ENCODE measurements around the gene SLC6A20. TPM values are rescaled to one million over a fixed set of nuclear protein-coding genes. Genes with fewer than 3 reads are reported as not detected.

SLC6A20 gene
- total and polyA plus RNA-seq, 2 experiments from 2014 or later: 0.05 to 0.14 TPM

DNA sequence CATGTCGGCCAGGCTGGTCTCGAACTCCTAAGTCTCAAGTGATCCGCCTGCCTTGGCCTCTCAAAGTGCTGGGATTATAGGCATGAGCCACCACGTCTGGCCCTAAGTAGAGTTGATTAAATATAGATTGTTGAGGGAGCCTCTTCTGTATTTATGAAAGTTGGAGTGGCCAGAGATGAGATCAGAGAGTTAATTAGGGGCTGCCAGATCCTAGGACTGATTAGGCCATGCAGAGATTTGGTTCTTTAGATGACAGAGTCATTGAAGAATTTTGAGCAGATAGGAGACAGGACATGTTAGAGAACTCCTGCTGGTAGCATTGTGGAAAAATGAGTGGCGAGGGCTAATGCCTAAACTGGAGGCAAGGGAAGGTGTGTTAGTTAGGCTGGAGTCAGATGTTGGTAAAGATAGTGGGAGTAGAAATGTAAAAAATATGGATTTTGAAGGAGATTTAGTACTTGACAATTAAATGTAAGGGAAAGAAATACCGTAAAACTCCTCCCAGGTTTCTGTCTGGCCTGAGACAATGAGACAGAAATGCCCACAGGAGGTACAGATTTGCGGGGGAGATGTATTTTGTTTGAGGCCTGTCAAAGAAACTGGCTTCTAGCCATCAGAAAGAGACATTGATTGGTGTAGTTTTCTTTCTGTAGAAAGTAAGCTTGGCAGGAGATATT is 83.8 kb downstream of the SLC6A20 start:
- H3K9me2 ChIP-seq (ENCODE audit: insufficient read depth): no peaks in the 10 kb centered on the region
- peaks cover under 1% of the 10 kb centered on the region; the same call in 2 of the 3 replicates for H3K4me1 Mint-ChIP-seq
- H3K27ac ChIP-seq (ENCODE audit: low read depth): 0 out of 2 replicates have a peak overlapping the region, but pooled peaks have one; percentile 33
- ATAC-seq: no peak
- H3F3A ChIP-seq (replicated peaks; ENCODE audit: low read depth): no peaks in the 10 kb centered on the region; the same call in 1 of the 2 replicates
- H3K9me3 Mint-ChIP-seq: no peaks in the 10 kb centered on the region
- DNase-seq (ENCODE audit: low spot score): no peak
- no peaks in the 10 kb centered on the region for H4K20me1 ChIP-seq (replicated peaks; ENCODE audit: insufficient read depth)
- H3K4me1 ChIP-seq (ENCODE audit: insufficient read depth): no peaks in the 10 kb centered on the region
- H3K4me3 ChIP-seq: no peak overlapping the region
- no peaks in the 10 kb centered on the region for H3K79me2 ChIP-seq (replicated peaks; ENCODE audit: insufficient read depth)
- no peak for TF ChIP-seq EZH2phosphoT487 (IDR thresholded peaks at IDR 0.05; ENCODE audit: unreplicated experiment)
- no peak for TF ChIP-seq JUNB (IDR thresholded peaks at IDR 0.05; ENCODE audit: unreplicated experiment)
- no peak for TF ChIP-seq STAT1 (IDR thresholded peaks at IDR 0.05; ENCODE audit: unreplicated experiment)
- no peak for TF ChIP-seq ETS1 (IDR thresholded peaks at IDR 0.05)
- no peak for TF ChIP-seq REST (IDR thresholded peaks at IDR 0.05; ENCODE audit: unreplicated experiment)
- TF ChIP-seq EZH2 (IDR thresholded peaks at IDR 0.05; ENCODE audit: low read depth, unreplicated experiment): no peak
- no peak for TF ChIP-seq CREB1 (CRISPR knock-in tag; IDR thresholded peaks at IDR 0.05; ENCODE audit: low read depth)
- TF ChIP-seq POLR2AphosphoS5 (IDR thresholded peaks at IDR 0.05; ENCODE audit: low read depth): no peak
- TF ChIP-seq, protein P1, sequence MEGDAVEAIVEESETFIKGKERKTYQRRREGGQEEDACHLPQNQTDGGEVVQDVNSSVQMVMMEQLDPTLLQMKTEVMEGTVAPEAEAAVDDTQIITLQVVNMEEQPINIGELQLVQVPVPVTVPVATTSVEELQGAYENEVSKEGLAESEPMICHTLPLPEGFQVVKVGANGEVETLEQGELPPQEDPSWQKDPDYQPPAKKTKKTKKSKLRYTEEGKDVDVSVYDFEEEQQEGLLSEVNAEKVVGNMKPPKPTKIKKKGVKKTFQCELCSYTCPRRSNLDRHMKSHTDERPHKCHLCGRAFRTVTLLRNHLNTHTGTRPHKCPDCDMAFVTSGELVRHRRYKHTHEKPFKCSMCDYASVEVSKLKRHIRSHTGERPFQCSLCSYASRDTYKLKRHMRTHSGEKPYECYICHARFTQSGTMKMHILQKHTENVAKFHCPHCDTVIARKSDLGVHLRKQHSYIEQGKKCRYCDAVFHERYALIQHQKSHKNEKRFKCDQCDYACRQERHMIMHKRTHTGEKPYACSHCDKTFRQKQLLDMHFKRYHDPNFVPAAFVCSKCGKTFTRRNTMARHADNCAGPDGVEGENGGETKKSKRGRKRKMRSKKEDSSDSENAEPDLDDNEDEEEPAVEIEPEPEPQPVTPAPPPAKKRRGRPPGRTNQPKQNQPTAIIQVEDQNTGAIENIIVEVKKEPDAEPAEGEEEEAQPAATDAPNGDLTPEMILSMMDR (conservative IDR thresholded peaks at IDR 0.05; ENCODE audit: low read depth in 2 of 2): no peak
- no peak for TF ChIP-seq NANOG (IDR thresholded peaks at IDR 0.05; ENCODE audit: borderline replicate concordance)
- no peak for TF ChIP-seq ZNF114 (CRISPR knock-in tag; IDR thresholded peaks at IDR 0.05)
- TF ChIP-seq, protein P2, sequence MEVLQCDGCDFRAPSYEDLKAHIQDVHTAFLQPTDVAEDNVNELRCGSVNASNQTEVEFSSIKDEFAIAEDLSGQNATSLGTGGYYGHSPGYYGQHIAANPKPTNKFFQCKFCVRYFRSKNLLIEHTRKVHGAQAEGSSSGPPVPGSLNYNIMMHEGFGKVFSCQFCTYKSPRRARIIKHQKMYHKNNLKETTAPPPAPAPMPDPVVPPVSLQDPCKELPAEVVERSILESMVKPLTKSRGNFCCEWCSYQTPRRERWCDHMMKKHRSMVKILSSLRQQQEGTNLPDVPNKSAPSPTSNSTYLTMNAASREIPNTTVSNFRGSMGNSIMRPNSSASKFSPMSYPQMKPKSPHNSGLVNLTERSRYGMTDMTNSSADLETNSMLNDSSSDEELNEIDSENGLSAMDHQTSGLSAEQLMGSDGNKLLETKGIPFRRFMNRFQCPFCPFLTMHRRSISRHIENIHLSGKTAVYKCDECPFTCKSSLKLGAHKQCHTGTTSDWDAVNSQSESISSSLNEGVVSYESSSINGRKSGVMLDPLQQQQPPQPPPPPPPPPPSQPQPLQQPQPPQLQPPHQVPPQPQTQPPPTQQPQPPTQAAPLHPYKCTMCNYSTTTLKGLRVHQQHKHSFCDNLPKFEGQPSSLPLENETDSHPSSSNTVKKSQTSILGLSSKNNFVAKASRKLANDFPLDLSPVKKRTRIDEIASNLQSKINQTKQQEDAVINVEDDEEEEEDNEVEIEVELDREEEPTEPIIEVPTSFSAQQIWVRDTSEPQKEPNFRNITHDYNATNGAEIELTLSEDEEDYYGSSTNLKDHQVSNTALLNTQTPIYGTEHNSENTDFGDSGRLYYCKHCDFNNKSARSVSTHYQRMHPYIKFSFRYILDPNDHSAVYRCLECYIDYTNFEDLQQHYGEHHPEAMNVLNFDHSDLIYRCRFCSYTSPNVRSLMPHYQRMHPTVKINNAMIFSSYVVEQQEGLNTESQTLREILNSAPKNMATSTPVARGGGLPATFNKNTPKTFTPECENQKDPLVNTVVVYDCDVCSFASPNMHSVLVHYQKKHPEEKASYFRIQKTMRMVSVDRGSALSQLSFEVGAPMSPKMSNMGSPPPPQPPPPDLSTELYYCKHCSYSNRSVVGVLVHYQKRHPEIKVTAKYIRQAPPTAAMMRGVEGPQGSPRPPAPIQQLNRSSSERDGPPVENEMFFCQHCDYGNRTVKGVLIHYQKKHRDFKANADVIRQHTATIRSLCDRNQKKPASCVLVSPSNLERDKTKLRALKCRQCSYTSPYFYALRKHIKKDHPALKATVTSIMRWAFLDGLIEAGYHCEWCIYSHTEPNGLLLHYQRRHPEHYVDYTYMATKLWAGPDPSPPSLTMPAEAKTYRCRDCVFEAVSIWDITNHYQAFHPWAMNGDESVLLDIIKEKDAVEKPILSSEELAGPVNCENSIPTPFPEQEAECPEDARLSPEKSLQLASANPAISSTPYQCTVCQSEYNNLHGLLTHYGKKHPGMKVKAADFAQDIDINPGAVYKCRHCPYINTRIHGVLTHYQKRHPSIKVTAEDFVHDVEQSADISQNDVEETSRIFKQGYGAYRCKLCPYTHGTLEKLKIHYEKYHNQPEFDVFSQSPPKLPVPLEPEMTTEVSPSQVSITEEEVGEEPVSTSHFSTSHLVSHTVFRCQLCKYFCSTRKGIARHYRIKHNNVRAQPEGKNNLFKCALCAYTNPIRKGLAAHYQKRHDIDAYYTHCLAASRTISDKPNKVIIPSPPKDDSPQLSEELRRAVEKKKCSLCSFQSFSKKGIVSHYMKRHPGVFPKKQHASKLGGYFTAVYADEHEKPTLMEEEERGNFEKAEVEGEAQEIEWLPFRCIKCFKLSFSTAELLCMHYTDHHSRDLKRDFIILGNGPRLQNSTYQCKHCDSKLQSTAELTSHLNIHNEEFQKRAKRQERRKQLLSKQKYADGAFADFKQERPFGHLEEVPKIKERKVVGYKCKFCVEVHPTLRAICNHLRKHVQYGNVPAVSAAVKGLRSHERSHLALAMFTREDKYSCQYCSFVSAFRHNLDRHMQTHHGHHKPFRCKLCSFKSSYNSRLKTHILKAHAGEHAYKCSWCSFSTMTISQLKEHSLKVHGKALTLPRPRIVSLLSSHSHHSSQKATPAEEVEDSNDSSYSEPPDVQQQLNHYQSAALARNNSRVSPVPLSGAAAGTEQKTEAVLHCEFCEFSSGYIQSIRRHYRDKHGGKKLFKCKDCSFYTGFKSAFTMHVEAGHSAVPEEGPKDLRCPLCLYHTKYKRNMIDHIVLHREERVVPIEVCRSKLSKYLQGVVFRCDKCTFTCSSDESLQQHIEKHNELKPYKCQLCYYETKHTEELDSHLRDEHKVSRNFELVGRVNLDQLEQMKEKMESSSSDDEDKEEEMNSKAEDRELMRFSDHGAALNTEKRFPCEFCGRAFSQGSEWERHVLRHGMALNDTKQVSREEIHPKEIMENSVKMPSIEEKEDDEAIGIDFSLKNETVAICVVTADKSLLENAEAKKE (CRISPR knock-in tag; IDR thresholded peaks at IDR 0.05): no peak
- no peak for TF ChIP-seq ZNF331 (CRISPR knock-in tag; IDR thresholded peaks at IDR 0.05; ENCODE audit: low read depth)
- no peaks in the 10 kb centered on the region for H3K27me3 ChIP-seq (ENCODE audit: insufficient read depth)
- H3K27me3 Mint-ChIP-seq (ENCODE audit: insufficient read depth, low read depth, poor library complexity): peaks cover 2% of the 10 kb centered on the region
- H2AFZ ChIP-seq: no peak overlapping the region
- no peak overlapping the region for H3K4me3 Mint-ChIP-seq
- peaks cover 23% of the 10 kb centered on the region for H3K36me3 ChIP-seq (ENCODE audit: insufficient read depth)
- H3K4me2 ChIP-seq: no peak overlapping the region
- peaks cover 60% of the 10 kb centered on the region for H3K36me3 Mint-ChIP-seq (ENCODE audit: low read depth)
- peak overlapping the region; percentile 12 for H3K27ac Mint-ChIP-seq
